ENCODE data around the gene OR5AU1. TPM values are rescaled to one million over a fixed set of nuclear protein-coding genes. Genes with fewer than 3 reads are reported as not detected.

The OR5AU1 gene
- total RNA-seq (not detected), polyA plus RNA-seq (ENCODE audit: insufficient read length in 2 of 2) (under 1 TPM; 0.05 to 0.11 TPM)
- long read RNA-seq, donor 1: 0 reads
- long read RNA-seq, donor 2: 0 reads
- long read RNA-seq, donor 3: 0 reads
- long read RNA-seq, donor 4: 0 reads

GRCh38 chr14:21155963-21156362 lies at the start of gene OR5AU1:
Gene OR5AU1, minus strand, starts transcription at chr14:21156063. Its CDS starts 191 bp downstream, at chr14:21155872.
- DNase-seq (ENCODE audit: low read depth in 4 of 6, low spot score in 6 of 6): no peak
- no peak within 1 kb of the TSS for H3K4me3 ChIP-seq (ENCODE audit: low read depth, low read length)
- no peaks in the 10 kb centered on the region for H3K36me3 ChIP-seq (ENCODE audit: control insufficient read depth, insufficient read depth, low read length)
- H3K27me3 ChIP-seq (ENCODE audit: control insufficient read depth, insufficient read depth, low read length): no peaks in the 10 kb centered on the region
- H3K4me1 ChIP-seq (ENCODE audit: control insufficient read depth, insufficient read depth, low read length): no peaks in the 10 kb centered on the region
- H3K9me3 ChIP-seq (ENCODE audit: control insufficient read depth, insufficient read depth, low read length): no peaks in the 10 kb centered on the region
- no peak within 1 kb of the TSS for H3K27ac ChIP-seq (ENCODE audit: low read depth, low read length)

- Histone ChIP-seq H3K36me3 (ENCODE audit: control insufficient read depth, insufficient read depth, low read length) (peaks cover 7% of the 10 kb centered on the region), H3K27ac (ENCODE audit: low read depth, low read length) (no peak overlapping the region), H3K4me3 (ENCODE audit: low read depth, low read length) (no peak overlapping the region), H3K27me3 (ENCODE audit: control insufficient read depth, insufficient read depth, low read length) (no peaks in the 10 kb centered on the region), H3K4me1 (ENCODE audit: control insufficient read depth, insufficient read depth, low read length) (no peaks in the 10 kb centered on the region), H3K9me3 (ENCODE audit: control insufficient read depth, insufficient read depth, low read length) (no peaks in the 10 kb centered on the region)
- no peak for DNase-seq (ENCODE audit: low read depth in 4 of 6, low spot score in 6 of 6)
- no CpG with 5 or more reads among the region's 4 CpGs for WGBS (ENCODE audit: insufficient coverage)
Observed at GRCh38 chr14:21205026-21205677, 49.3 kb upstream of the OR5AU1 start.

GRCh38 chr14:21204167-21205025 lies 48.5 kb upstream of the OR5AU1 start:
- no peaks in the 10 kb centered on the region for H3K27me3 ChIP-seq (ENCODE audit: control insufficient read depth, insufficient read depth, low read length)
- no peak overlapping the region for H3K4me3 ChIP-seq (ENCODE audit: low read depth, low read length)
- H3K4me1 ChIP-seq (ENCODE audit: control insufficient read depth, insufficient read depth, low read length): no peaks in the 10 kb centered on the region
- 91% methylated on average over 6 of the region's 8 CpGs for WGBS (ENCODE audit: insufficient coverage)
- H3K9me3 ChIP-seq (ENCODE audit: control insufficient read depth, insufficient read depth, low read length): no peaks in the 10 kb centered on the region
- DNase-seq (ENCODE audit: low read depth in 4 of 6, low spot score in 6 of 6): no peak
- H3K36me3 ChIP-seq (ENCODE audit: control insufficient read depth, insufficient read depth, low read length): peaks cover 7% of the 10 kb centered on the region
- no peak overlapping the region for H3K27ac ChIP-seq (ENCODE audit: low read depth, low read length)

- H3K9me3 ChIP-seq (ENCODE audit: control insufficient read depth, insufficient read depth, low read length): no peaks in the 10 kb centered on the region
- H3K4me3 ChIP-seq (ENCODE audit: low read depth, low read length): no peak overlapping the region
- H3K36me3 ChIP-seq (ENCODE audit: control insufficient read depth, insufficient read depth, low read length): peaks cover 7% of the 10 kb centered on the region
- H3K4me1 ChIP-seq (ENCODE audit: control insufficient read depth, insufficient read depth, low read length): no peaks in the 10 kb centered on the region
- no peak overlapping the region for H3K27ac ChIP-seq (ENCODE audit: low read depth, low read length)
- DNase-seq (ENCODE audit: low read depth in 4 of 6, low spot score in 6 of 6): no peak
- 83% methylated on average over 2 of the region's 8 CpGs for WGBS (ENCODE audit: insufficient coverage)
- no peaks in the 10 kb centered on the region for H3K27me3 ChIP-seq (ENCODE audit: control insufficient read depth, insufficient read depth, low read length)
Observed at GRCh38 chr14:21203470-21204166, 47.8 kb upstream of the OR5AU1 start.

GRCh38 chr14:21202463-21203358 lies 46.8 kb upstream of the OR5AU1 start:
- Histone ChIP-seq H3K4me3 (ENCODE audit: low read depth, low read length) (no peak overlapping the region), H3K36me3 (ENCODE audit: control insufficient read depth, insufficient read depth, low read length) (peaks cover 7% of the 10 kb centered on the region), H3K27me3 (ENCODE audit: control insufficient read depth, insufficient read depth, low read length) (no peaks in the 10 kb centered on the region), H3K9me3 (ENCODE audit: control insufficient read depth, insufficient read depth, low read length) (no peaks in the 10 kb centered on the region), H3K4me1 (ENCODE audit: control insufficient read depth, insufficient read depth, low read length) (no peaks in the 10 kb centered on the region), H3K27ac (ENCODE audit: low read depth, low read length) (no peak overlapping the region)
- 93% methylated on average over 2 of the region's 4 CpGs for WGBS (ENCODE audit: insufficient coverage)
- DNase-seq (ENCODE audit: low read depth in 4 of 6, low spot score in 6 of 6): no peak

GRCh38 chr14:21201732-21202462 lies 46.0 kb upstream of the OR5AU1 start:
- Histone ChIP-seq H3K4me3 (ENCODE audit: low read depth, low read length) (no peak overlapping the region), H3K27me3 (ENCODE audit: control insufficient read depth, insufficient read depth, low read length) (no peaks in the 10 kb centered on the region), H3K4me1 (ENCODE audit: control insufficient read depth, insufficient read depth, low read length) (no peaks in the 10 kb centered on the region), H3K27ac (ENCODE audit: low read depth, low read length) (no peak overlapping the region), H3K9me3 (ENCODE audit: control insufficient read depth, insufficient read depth, low read length) (peaks cover 5% of the 10 kb centered on the region), H3K36me3 (ENCODE audit: control insufficient read depth, insufficient read depth, low read length) (peaks cover 7% of the 10 kb centered on the region)
- DNase-seq (ENCODE audit: low read depth in 4 of 6, low spot score in 6 of 6): no peak
- 93% methylated on average over 6 of the region's 12 CpGs for WGBS (ENCODE audit: insufficient coverage)

- 83% methylated on average over 3 of the region's 5 CpGs for WGBS (ENCODE audit: insufficient coverage)
- Histone ChIP-seq H3K4me1 (ENCODE audit: control insufficient read depth, insufficient read depth, low read length) (no peaks in the 10 kb centered on the region), H3K9me3 (ENCODE audit: control insufficient read depth, insufficient read depth, low read length) (peaks cover 5% of the 10 kb centered on the region), H3K36me3 (ENCODE audit: control insufficient read depth, insufficient read depth, low read length) (peaks cover 7% of the 10 kb centered on the region), H3K27ac (ENCODE audit: low read depth, low read length) (no peak overlapping the region), H3K27me3 (ENCODE audit: control insufficient read depth, insufficient read depth, low read length) (no peaks in the 10 kb centered on the region), H3K4me3 (ENCODE audit: low read depth, low read length) (no peak overlapping the region)
- DNase-seq (ENCODE audit: low read depth in 4 of 6, low spot score in 6 of 6): no peak
Observed at GRCh38 chr14:21200752-21201461, 45.0 kb upstream of the OR5AU1 start.
